ENCODE measurements around the gene FHIT.

Gene FHIT

DNA sequence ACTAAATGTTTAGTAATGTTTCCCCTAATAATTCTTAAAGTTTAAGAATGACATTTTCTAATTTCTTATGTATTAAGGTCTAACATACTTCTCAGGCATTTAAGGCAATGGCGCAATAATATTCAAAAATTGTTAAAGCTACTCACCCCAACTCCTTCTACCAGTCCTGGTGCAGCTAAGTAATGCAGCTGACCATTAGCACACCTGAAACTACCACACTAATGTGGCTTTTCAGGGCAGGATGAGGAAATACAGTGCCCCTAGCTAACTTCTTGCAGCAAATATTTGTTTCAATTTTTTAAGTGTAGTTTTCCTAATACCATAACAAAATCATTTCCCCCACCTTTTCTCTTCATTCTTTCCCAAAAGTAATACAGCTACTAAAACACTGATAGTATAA lies 827.7 kb downstream of the FHIT start:
- no peak overlapping the region for H3K4me3 ChIP-seq (ENCODE audit: low read depth, low read length)
- TF ChIP-seq, protein P1, sequence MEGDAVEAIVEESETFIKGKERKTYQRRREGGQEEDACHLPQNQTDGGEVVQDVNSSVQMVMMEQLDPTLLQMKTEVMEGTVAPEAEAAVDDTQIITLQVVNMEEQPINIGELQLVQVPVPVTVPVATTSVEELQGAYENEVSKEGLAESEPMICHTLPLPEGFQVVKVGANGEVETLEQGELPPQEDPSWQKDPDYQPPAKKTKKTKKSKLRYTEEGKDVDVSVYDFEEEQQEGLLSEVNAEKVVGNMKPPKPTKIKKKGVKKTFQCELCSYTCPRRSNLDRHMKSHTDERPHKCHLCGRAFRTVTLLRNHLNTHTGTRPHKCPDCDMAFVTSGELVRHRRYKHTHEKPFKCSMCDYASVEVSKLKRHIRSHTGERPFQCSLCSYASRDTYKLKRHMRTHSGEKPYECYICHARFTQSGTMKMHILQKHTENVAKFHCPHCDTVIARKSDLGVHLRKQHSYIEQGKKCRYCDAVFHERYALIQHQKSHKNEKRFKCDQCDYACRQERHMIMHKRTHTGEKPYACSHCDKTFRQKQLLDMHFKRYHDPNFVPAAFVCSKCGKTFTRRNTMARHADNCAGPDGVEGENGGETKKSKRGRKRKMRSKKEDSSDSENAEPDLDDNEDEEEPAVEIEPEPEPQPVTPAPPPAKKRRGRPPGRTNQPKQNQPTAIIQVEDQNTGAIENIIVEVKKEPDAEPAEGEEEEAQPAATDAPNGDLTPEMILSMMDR (IDR thresholded peaks at IDR 0.05; ENCODE audit: low read depth, low read length): no peak

DNA sequence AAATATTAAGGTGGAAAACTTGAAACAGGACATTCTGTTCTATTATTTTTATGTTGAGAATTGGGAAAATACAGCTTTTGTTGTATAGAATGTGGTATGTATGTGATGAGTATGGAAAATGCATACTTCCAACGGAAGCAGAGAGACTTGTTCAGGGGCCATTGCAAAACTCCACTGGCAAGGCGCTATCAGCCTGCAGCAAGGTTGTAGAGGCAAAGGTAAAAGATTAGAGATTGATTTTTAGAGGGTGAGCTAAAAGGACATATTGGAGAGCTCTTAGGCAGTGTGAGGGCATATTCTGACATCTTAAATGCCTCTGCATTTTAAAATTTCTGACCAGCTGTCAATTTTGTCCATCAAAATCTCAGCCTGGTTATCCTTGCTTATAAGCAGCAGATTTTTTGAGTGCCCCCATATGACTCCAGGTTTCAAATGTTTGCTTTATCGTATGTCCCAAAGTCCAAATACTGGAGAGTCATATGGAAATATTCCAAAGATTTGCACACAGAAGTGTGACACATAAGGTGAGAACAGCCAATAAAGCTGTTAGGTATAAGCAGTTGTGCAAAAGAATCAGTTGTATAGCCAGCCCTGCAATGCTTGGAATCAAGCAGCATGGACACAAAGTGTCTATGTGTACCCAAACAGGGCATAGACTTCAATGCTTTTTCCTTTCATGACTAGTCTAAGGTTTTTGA lies 829.4 kb downstream of the FHIT start:
- TF ChIP-seq, protein P1 (IDR thresholded peaks at IDR 0.05; ENCODE audit: low read depth, low read length): no peak
- no peak overlapping the region for H3K4me3 ChIP-seq (ENCODE audit: low read depth, low read length)

DNA sequence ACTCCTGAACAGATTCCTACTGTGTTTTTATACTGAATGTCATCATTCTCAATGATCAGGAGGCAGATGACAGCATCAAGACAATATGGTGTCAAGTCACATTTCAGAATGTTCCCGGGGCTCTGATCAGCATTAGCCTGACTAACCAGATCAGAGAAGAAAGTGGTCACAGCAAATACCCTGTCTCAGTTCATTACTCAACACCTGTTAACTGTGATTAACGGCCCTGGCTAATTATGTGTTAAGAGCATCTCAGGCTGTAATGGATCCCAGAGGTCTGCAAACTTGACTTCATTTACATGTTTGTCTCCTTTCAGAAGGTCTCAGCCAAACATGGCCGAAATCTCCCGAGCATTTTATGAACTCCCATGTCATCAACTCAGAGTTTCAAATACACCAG lies 833.7 kb downstream of the FHIT start:
- TF ChIP-seq, protein P1 (IDR thresholded peaks at IDR 0.05; ENCODE audit: low read depth, low read length): no peak
- H3K4me3 ChIP-seq (ENCODE audit: low read depth, low read length): no peak overlapping the region

DNA sequence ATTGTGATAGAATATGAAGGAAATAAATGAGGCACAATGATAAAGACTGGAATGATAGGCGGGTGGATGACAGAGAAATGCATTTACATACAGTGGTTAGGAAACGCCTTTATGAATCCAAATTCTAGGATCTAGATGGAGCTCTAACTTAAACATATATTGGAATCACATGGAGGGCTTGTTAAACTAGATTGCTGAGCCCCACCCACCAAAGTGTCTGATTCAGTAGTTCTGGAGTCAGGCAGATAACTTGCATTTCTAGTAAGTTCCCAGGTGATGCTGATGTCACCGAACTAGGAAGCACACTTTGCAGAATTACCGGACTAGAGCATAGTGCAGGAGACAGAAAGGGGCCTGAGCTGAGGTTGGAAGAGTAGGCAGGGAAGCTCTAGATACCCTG lies 837.2 kb downstream of the FHIT start:
- TF ChIP-seq, protein P1 (IDR thresholded peaks at IDR 0.05; ENCODE audit: low read depth, low read length): no peak
- H3K4me3 ChIP-seq (ENCODE audit: low read depth, low read length): no peak overlapping the region

DNA sequence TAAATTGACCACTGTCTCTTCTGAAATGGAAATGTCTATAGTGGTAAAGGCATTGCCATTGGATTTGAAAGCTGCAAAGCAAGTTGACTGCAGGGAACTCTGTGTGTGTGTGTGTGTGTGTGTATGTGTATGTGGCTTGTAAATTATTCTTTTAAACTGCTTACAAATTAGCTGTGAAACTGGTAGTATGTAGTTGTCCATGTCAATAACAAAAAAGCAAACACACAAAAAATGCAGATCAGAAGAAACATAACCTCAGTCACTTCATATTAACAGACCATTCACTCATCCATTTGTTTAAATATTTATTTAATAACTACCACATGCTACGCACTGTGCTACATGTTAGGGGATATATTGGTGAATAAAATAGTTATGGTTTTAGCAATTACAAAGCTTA lies 837.7 kb downstream of the FHIT start:
- TF ChIP-seq, protein P1 (IDR thresholded peaks at IDR 0.05; ENCODE audit: low read depth, low read length): no peak
- H3K4me3 ChIP-seq (ENCODE audit: low read depth, low read length): no peak overlapping the region

DNA sequence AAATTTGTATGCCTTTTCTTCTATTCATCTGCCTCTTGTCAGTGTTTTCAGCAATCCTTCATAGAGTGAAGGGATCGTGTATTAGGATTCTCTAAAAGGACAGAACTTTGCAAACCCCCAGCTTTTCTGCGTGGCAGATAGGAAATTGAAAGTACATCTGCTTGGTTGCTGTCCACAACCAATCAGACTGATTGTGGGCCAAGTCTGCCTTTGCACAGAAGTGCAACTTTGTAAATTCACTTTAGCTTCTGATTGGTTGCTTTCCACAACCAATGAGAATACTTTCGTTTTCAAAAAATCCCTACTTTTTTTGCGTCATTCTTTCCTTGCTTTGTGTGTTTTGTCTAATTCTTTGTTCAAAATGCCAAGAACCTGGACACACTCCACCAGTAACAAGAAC lies 847.4 kb downstream of the FHIT start:
- TF ChIP-seq, protein P1 (IDR thresholded peaks at IDR 0.05; ENCODE audit: low read depth, low read length): no peak

DNA sequence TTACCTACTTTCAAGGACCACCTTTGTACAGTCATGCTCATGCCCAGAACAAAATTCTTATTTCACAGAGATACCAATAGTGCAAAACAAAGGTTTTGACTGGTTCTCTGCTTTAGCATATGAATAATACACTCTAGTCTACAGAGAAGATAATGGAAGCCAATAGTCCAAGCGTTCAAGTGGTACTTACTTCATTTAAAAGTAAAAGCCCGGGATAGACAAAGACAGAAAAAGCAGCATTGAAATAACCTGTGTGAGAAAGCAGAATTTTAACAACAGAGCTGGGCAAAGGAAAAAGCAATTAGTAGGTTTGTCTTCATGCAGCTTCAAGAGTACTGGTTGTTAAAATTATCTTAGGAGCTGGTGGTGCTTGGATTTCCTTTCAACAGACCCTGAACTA lies 848.3 kb downstream of the FHIT start:
- TF ChIP-seq, protein P1 (IDR thresholded peaks at IDR 0.05; ENCODE audit: low read depth, low read length): no peak
- H3K4me3 ChIP-seq (ENCODE audit: low read depth, low read length): no peak overlapping the region

More for the DNA sequence above, 847.4 kb downstream of the FHIT start:
- no peak overlapping the region for H3K4me3 ChIP-seq (ENCODE audit: low read depth, low read length)
